ENCODE results near the gene TTC39A.

The TTC39A gene

GRCh38 chr1:51284487-51284954, 45.8 kb downstream of the TTC39A start:
- no peak overlapping the region for H3K4me3 Mint-ChIP-seq
- peak; percentile 38 for ATAC-seq
- no peaks in the 10 kb centered on the region for H3K9me3 Mint-ChIP-seq
- peaks cover 9% of the 10 kb centered on the region for H3K36me3 Mint-ChIP-seq
- H3K27me3 Mint-ChIP-seq: no peaks in the 10 kb centered on the region
- H3K4me1 Mint-ChIP-seq: peaks cover 5% of the 10 kb centered on the region
- H3K27ac Mint-ChIP-seq: peak overlapping the region; percentile 30

- Mint-ChIP-seq H3K27me3 (no peaks in the 10 kb centered on the region), H3K36me3 (peaks cover 9% of the 10 kb centered on the region), H3K9me3 (no peaks in the 10 kb centered on the region), H3K4me1 (peaks cover 5% of the 10 kb centered on the region), H3K27ac (peak overlapping the region; percentile 30), H3K4me3 (peak overlapping the region; percentile 12)
- ATAC-seq: peak; percentile 34
Measured at GRCh38 chr1:51283979-51284378, 46.4 kb downstream of the TTC39A start.

- Mint-ChIP-seq H3K27ac (no peak overlapping the region), H3K4me3 (no peak overlapping the region), H3K27me3 (no peaks in the 10 kb centered on the region), H3K36me3 (peaks cover 9% of the 10 kb centered on the region), H3K4me1 (peaks cover 5% of the 10 kb centered on the region), H3K9me3 (no peaks in the 10 kb centered on the region)
- peak; percentile 79 for ATAC-seq
Measured at GRCh38 chr1:51282605-51283004, 47.8 kb downstream of the TTC39A start.

GRCh38 chr1:51281807-51282206, 48.6 kb downstream of the TTC39A start:
- Mint-ChIP-seq H3K4me1 (peaks cover 5% of the 10 kb centered on the region), H3K27ac (no peak overlapping the region), H3K4me3 (no peak overlapping the region), H3K9me3 (no peaks in the 10 kb centered on the region), H3K36me3 (peaks cover 9% of the 10 kb centered on the region), H3K27me3 (no peaks in the 10 kb centered on the region)
- no peak for ATAC-seq

- Mint-ChIP-seq H3K4me1 (peaks cover 5% of the 10 kb centered on the region), H3K36me3 (peaks cover 13% of the 10 kb centered on the region), H3K27me3 (no peaks in the 10 kb centered on the region), H3K4me3 (no peak overlapping the region), H3K27ac (no peak overlapping the region), H3K9me3 (no peaks in the 10 kb centered on the region)
- no peak for ATAC-seq
Measured at GRCh38 chr1:51280321-51280978, 49.9 kb downstream of the TTC39A start.

GRCh38 chr1:51276286-51276685, 54.1 kb downstream of the TTC39A start:
- H3K27me3 Mint-ChIP-seq: no peaks in the 10 kb centered on the region
- H3K9me3 Mint-ChIP-seq: no peaks in the 10 kb centered on the region
- no peak for ATAC-seq
- no peak overlapping the region for H3K27ac Mint-ChIP-seq
- no peaks in the 10 kb centered on the region for H3K4me1 Mint-ChIP-seq
- peaks cover 15% of the 10 kb centered on the region for H3K36me3 Mint-ChIP-seq
- H3K4me3 Mint-ChIP-seq: no peak overlapping the region

- H3K4me1 Mint-ChIP-seq: no peaks in the 10 kb centered on the region
- H3K27me3 Mint-ChIP-seq: no peaks in the 10 kb centered on the region
- no peaks in the 10 kb centered on the region for H3K9me3 Mint-ChIP-seq
- H3K4me3 Mint-ChIP-seq: no peak overlapping the region
- no peak for ATAC-seq
- H3K27ac Mint-ChIP-seq: no peak overlapping the region
- H3K36me3 Mint-ChIP-seq: peaks cover 19% of the 10 kb centered on the region
Measured at GRCh38 chr1:51274676-51275075, 55.7 kb downstream of the TTC39A start.

- Mint-ChIP-seq H3K9me3 (no peaks in the 10 kb centered on the region), H3K4me1 (peaks cover 11% of the 10 kb centered on the region), H3K4me3 (no peak overlapping the region), H3K36me3 (peaks cover 19% of the 10 kb centered on the region), H3K27ac (no peak overlapping the region), H3K27me3 (no peaks in the 10 kb centered on the region)
- ATAC-seq: no peak
Measured at GRCh38 chr1:51272916-51273315, 57.4 kb downstream of the TTC39A start.

- Mint-ChIP-seq H3K36me3 (peaks cover 14% of the 10 kb centered on the region), H3K27me3 (no peaks in the 10 kb centered on the region), H3K4me1 (peaks cover 32% of the 10 kb centered on the region), H3K9me3 (no peaks in the 10 kb centered on the region), H3K27ac (no peak overlapping the region), H3K4me3 (no peak overlapping the region)
- no peak for ATAC-seq
Measured at GRCh38 chr1:51270751-51271150, 59.6 kb downstream of the TTC39A start.

GRCh38 chr1:51268634-51269033, 61.7 kb downstream of the TTC39A start:
- ATAC-seq: no peak
- Mint-ChIP-seq H3K27ac (peak overlapping the region; percentile 79), H3K36me3 (peaks cover 14% of the 10 kb centered on the region), H3K27me3 (no peaks in the 10 kb centered on the region), H3K4me1 (peaks cover 51% of the 10 kb centered on the region), H3K9me3 (no peaks in the 10 kb centered on the region), H3K4me3 (peak overlapping the region; percentile 29)

GRCh38 chr1:51266791-51267190, 63.6 kb downstream of the TTC39A start:
- peak overlapping the region; percentile 79 for H3K27ac Mint-ChIP-seq
- H3K4me1 Mint-ChIP-seq: peaks cover 59% of the 10 kb centered on the region
- H3K27me3 Mint-ChIP-seq: no peaks in the 10 kb centered on the region
- no peak for ATAC-seq
- no peaks in the 10 kb centered on the region for H3K9me3 Mint-ChIP-seq
- H3K4me3 Mint-ChIP-seq: no peak overlapping the region
- H3K36me3 Mint-ChIP-seq: peaks cover 14% of the 10 kb centered on the region

GRCh38 chr1:51266181-51266580, 64.2 kb downstream of the TTC39A start:
- ATAC-seq: no peak
- H3K9me3 Mint-ChIP-seq: no peaks in the 10 kb centered on the region
- no peak overlapping the region for H3K27ac Mint-ChIP-seq
- no peaks in the 10 kb centered on the region for H3K27me3 Mint-ChIP-seq
- peaks cover 60% of the 10 kb centered on the region for H3K4me1 Mint-ChIP-seq
- peaks cover 12% of the 10 kb centered on the region for H3K36me3 Mint-ChIP-seq
- no peak overlapping the region for H3K4me3 Mint-ChIP-seq

GRCh38 chr1:51265618-51266017, 64.7 kb downstream of the TTC39A start:
- Mint-ChIP-seq H3K9me3 (no peaks in the 10 kb centered on the region), H3K4me1 (peaks cover 60% of the 10 kb centered on the region), H3K27ac (peak overlapping the region; percentile 30), H3K27me3 (no peaks in the 10 kb centered on the region), H3K4me3 (no peak overlapping the region), H3K36me3 (peaks cover 6% of the 10 kb centered on the region)
- no peak for ATAC-seq

GRCh38 chr1:51264451-51264850, 65.9 kb downstream of the TTC39A start:
- no peaks in the 10 kb centered on the region for H3K9me3 Mint-ChIP-seq
- no peak overlapping the region for H3K27ac Mint-ChIP-seq
- peaks cover 60% of the 10 kb centered on the region for H3K4me1 Mint-ChIP-seq

GRCh38 chr1:51263147-51263877, 67.0 kb downstream of the TTC39A start:
- H3K36me3 Mint-ChIP-seq: no peaks in the 10 kb centered on the region
- no peak overlapping the region for H3K4me3 Mint-ChIP-seq
- no peak overlapping the region for H3K27ac Mint-ChIP-seq
- H3K4me1 Mint-ChIP-seq: peaks cover 58% of the 10 kb centered on the region
- H3K27me3 Mint-ChIP-seq: no peaks in the 10 kb centered on the region
- H3K9me3 Mint-ChIP-seq: no peaks in the 10 kb centered on the region
- no peak for ATAC-seq

More at GRCh38 chr1:51264451-51264850, 65.9 kb downstream of the TTC39A start:
- no peak for ATAC-seq
- no peaks in the 10 kb centered on the region for H3K27me3 Mint-ChIP-seq
- H3K36me3 Mint-ChIP-seq: no peaks in the 10 kb centered on the region
- no peak overlapping the region for H3K4me3 Mint-ChIP-seq

GRCh38 chr1:51255331-51255730, 75.0 kb downstream of the TTC39A start:
- no peaks in the 10 kb centered on the region for H3K27me3 Mint-ChIP-seq
- H3K4me1 Mint-ChIP-seq: peaks cover 10% of the 10 kb centered on the region
- no peak for ATAC-seq
- no peak overlapping the region for H3K4me3 Mint-ChIP-seq
- no peak overlapping the region for H3K27ac Mint-ChIP-seq
- H3K9me3 Mint-ChIP-seq: no peaks in the 10 kb centered on the region
- peaks cover 5% of the 10 kb centered on the region for H3K36me3 Mint-ChIP-seq

All from stimulated activated memory B cell treated with anti-CD40 and anti-IgM and Interleukin-4, amounts not matched to agents 10 μg/mL and 1 μg/mL and 100 μg/mL, for 72 hours (primary cell).